Measurements from ENCODE around the gene TUBB2B.
"Not testable (repeated sequence)": the region's sequence is repeated elsewhere in the genome, so short reads cannot be mapped to it uniquely, and the experiment has no call there.

TUBB2B gene

DNA sequence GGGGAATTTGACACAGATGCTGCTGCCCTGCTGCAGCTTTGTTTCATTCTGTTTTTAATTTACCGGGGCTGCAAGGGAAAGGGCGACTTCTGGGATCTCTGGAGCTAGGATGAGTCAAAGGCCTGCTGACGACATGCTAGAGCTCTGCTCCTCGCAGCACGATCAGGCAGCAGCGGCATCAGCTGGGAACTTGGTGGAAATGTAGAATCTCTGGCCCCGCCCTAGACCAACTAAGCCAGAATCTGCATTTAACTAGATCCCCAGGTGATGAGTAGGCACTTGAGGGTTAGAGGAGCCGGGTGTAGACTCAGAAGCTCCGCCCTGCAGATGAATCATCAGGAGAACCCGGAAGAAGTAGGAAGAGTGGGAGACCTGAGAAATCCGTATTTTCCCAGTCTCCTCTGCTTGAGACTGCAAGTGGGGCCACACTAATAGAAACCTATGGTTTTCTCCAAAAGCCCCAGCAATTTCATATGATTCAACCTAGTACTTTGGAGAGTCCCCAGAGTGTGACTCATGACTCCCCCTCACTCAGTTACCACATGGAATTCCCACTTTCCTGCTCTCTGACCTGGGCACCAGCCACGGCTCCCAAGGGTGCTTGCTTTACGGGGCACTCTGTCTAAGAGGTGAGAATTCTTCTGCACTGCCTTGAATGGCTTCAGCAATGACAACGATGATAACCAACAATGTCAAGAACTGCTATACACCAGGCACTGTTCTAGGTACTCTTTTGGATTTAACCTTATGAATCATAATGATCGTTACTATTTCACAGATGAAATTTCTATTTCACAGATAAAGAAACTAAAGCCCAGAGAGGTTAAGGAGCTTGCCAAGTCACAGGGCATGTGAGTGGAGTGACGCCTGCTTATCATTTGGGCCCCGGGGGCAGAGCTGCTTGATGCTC, 18.1 kb downstream of the TUBB2B start:
- peak; percentile 98 for DNase-seq

DNA sequence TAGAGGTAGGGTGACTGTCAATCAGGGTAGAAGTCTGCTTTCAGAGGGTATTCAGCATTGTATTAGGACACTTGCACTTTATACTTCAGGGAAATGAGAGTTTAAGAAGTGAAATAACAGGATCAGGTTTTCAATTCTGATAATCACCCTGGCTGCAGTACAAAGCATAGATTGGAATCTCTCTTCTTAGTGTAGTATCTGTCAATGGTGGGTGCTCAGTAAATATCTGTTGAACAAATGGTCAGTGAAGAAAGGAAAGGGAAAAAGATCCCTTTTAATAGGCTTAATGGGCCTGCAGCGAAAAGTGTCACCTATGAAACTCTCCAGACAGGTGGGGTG, 18.7 kb downstream of the TUBB2B start:
- DNase-seq, result no peak

DNA sequence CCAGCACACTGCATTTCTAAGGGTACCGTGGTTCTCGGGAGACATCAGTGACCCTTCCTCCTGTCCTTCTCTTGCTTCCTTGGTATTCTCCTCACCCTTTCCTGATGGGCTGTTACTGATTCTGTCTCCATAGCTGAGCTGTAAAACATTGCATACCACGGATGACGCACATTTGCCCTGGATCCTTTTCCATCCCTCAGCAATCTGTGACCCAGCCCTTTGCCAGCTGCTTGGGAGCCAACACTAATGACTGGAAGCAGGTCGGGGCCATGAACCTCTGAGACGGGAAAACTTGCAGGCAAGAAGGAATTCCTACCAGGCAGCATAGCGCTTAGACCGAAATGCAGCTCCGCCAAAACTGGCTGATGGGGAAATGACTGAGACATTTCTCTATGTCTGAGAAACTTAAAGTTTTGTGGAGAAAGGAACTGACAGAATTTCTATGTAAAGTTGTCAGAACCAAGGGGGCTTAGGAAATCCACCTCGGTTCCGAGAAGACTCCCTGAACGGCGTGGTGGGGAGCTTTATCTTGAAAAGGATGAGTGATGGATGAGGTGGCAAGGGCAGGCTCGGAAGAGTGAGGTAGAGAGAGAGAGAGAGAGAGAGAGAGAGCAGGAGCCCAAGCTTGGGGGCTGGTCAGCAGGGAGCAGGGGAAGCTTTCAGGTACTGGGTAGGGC, 19.2 kb downstream of the TUBB2B start:
- no peak for DNase-seq

GRCh38 chr6:3206339-3207015, 21.0 kb downstream of the TUBB2B start:
- DNase-seq, result no peak

DNA sequence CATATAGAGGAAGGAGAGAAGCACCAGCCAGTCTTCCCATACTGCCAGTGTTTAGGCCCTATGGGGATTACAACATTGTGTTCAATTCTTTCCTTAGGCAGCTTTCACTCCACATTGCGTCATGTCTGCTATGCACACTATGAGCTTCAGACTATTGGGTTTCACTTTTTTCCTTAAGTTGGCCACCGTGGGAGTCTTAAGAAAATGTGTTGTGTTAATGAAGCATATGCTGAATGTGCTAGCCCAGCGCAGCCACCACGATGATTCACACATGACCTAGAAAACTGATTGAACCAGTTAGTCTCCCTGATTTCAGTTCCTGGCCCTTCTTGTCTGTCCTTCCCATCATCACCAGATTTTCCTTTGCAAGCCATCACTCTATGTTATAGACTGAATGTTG, 21.5 kb downstream of the TUBB2B start:
- DNase-seq, result no peak

DNA sequence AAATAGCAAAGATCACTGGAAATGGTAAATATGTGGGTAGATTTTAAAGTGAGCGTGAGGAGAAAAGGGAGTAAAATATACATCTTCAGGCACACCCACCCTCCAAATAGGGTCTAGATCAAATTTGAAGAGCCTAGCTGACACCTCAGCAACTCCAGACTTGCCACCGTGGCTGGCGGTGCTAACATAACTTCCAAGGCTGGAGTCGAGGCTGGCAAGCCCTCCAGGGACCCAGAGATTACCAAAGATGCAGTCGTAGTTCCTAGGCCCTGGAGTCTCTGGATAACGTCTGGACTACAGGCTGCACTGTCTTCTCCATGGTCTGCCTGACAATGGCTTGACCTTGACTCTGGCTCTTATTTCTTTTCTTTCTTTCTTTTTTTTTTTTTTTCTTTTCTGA, 22.5 kb downstream of the TUBB2B start:
- DNase-seq, result no peak

- no peak for DNase-seq
Measured at GRCh38 chr6:3202999-3203696, 24.3 kb downstream of the TUBB2B start.

GRCh38 chr6:3201388-3201787, 26.1 kb downstream of the TUBB2B start:
- DNase-seq, result no peak

- DNase-seq, result no peak
Measured at GRCh38 chr6:3200682-3201081, 26.8 kb downstream of the TUBB2B start.

DNA sequence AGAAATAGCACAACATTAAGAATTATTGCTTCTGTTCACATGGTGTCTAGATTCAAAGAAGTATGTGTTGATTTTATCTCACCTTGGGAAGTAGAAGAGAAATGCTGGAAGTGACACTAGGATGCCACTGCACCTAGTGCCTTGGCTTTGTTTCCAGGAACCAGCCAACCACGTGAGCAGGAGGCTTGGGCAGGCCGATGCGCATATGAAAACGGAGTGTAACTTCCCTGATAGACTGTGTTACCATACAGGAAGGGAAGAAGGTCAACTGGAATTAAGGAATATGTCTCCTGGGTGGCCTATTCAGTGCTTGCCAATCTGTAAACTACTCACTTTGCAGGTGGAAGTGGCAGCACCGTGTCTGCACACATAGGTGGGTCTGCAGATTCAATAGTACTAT, 28.1 kb downstream of the TUBB2B start:
- DNase-seq, result no peak

- DNase-seq, result not testable (repeated sequence)
Measured at GRCh38 chr6:3197734-3198133, 29.7 kb downstream of the TUBB2B start.

DNA sequence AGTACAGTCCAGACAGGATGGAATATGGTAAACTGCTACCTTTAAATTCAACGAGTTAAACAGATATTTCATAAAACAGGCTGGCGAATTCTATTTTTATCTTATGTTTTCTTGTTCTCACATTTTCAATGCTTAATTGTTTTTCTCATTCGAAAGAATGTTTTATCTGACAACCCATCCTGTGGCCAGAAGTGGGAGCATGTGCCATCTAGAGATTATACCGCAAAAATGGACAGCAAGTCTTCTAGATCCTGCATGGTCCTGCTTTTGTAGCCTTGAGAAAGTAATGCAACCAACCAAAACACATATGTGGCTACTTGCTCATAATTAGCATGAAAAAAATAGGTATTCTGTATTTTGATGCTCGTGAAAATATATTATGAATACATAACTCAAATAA, 30.7 kb downstream of the TUBB2B start:
- no peak for DNase-seq

DNA sequence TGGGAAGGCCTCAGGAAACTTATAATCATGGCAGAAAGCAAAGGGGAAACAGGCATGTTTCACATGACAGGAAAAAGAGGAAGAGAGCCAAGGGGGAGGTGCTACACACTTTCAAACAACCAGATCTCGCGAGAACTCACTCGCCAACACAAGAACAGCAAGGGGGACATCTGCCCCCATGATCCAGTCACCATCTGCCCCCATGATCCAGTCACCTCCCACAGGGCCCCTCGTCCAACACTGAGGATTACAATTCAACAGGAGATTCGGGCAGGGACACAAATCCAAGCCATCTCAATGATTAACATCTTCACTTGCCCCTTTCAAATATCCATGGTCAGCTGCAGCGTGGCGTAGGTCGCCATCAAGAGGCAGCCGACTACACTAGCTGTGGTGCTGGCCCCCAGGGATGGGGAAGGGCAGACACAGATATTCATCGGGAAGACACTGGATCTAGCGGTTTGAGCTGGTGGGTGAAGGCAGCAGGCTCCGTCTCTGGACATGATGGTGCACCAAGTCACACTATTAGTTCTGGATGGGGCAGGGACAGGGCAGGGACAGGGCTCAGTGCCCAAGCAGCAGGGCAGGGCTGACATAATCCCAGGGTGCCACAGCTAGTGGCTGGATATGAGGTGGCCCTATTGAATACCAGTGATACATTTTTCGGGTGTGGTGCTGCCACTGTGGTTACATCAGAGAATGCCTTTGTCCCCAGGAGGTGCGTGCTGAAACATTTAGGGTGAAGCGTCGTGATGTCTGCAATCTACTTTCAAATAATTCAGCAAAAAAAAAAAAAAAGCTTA, 31.6 kb downstream of the TUBB2B start:
- DNase-seq, result no peak

GRCh38 chr6:3195420-3195694, 32.1 kb downstream of the TUBB2B start:
- DNase-seq, result no peak

DNA sequence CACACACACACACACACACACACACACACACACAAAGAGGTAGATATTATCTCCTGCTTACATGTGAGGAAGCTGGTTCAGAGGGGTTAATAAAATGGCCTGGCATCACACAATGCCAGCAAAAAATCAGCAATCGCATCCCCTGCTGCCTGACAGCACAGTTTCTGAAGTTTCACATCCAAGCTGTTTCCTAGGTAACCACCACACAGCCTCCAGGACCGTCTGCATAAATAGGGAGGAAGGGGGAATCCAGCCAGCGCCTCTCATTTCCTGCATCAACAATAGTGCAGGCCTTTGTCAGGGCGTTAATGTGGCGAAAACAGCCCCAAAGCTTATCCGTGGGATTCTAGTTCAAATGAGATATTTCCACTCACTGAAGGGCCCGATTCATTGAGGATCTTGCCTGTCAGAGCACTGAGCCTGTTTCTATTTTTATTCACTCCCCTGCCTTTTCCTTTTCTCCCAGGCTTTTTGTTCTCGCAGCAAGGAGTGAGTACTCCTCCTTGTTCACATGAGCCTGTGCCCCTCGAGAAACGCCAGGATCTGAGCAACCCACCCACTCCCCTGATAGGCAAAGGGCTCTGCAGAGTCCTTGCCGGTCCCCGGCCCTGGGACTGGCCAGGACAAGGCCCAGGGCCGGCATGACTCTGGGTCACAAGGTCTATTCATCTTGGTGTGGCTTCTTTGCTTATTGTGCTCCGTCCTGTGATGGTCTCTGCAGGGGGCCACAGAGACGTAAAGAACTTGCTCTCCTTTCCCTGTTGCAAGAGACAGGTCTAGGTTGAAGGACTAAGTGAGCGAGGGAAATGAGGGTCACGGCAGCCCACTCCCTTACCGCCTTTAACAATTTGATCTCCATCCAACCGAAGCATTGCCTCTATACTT, 32.7 kb downstream of the TUBB2B start:
- no peak for DNase-seq

DNA sequence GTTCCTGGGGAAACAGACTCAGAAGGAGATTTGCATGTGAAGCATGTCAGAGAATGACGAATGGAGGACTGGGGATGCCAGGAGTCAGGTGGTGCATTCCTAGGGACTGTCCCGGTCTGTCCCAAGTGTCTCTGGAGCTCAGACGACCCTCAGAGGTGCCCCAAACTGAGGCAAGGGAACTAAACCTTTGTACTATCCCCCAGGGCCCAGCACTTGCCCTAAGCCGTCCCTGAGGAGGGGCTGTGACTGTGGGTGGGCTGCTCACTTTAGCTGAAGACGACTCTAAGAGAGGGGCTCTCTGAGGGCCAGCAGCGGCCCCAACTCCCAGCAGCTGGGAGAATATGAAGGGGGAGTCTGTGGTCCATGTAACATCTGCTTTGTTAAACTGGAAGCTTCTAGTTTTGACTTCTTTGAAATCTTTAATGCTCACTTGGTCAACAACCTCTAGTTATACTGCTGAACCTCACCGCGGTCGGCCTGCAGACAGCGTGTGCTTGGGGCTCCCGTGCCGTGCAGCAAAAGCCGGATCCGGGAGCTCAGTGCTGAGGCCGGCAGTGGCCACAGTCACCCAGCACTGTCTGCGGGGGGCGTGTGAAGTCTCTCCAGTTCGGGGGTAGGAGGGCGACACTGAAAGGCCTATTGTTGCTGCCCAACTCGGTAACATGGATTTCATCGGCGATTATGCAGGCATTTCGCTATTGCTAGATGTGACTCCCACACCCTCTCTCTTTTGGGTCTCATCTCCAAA, 34.2 kb downstream of the TUBB2B start:
- no peak for DNase-seq

DNA sequence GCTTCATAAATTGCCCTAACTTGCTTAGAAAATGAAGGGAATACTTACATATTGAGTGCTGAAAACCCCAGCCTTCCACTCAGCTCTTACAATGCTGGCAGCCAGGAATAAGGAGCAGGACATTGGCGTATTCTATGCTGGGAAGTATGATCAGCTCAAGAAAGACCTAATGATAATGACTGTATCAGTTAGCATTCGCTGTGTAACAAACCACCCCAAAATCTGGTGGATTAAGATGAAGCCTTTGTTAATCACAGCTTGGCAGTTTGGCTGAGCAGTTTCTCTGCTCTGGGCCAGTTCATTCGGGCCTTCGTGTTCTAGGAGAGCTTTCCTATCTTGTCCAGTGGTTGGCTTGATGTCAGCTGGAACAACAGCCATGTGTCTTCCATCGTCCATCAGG, 36.7 kb downstream of the TUBB2B start:
- DNase-seq, result no peak

DNA sequence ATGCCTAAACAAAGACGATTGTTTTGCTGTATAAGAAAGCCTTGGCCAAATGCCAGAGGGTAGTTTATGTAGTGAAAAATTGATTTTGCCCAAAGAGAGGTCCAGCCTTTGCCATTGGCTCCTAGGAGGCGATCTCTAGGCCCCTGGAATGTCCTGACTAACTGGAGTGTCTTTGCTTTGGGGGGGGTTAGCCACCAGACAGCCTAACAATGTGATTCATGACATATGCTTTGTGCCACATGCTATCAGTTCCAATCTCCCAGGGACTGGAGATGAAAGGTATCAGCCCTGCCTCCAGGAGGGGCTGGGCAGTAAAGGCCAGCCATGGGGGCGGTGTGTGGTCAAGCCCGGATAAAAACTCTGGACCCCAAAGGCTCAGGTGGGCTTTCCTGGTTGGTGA, 37.4 kb downstream of the TUBB2B start:
- no peak for DNase-seq

DNA sequence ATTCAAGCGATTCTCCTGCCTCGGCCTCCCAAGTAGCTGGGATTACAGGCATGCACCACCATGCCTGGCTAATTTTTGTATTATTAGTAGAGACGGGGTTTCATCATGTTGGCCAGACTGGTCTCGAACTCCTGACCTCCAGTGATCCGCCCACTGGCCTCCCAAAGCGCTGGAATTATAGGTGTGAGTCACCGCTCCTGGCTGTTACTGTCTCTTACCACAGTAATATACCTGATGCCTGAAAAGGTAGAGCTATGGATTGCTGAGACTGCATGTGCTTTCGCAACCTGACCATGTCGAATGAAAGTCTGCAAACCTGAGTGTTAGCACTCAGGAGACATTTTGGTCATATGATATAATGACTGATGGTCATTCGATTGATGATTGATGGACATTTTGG, 38.3 kb downstream of the TUBB2B start:
- DNase-seq, result not testable (repeated sequence)

DNA sequence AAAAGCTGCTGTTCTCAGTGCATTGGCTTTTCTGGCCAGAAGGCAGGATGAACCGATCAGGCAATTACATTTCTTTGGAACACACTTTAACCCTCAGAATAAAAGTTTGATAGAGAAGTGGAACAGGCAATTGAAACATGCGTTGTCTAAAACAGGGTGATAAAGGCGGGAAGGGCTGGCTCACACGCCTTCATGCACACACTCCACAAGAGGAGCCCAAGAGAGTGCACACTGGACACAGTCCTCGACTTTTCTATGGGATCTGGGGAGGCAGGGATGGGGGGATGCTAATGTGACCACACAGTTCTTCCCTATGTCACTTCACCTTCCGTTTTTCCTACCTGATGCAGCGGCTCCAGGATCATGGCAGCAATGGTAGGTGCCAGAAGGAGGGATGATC, 39.2 kb downstream of the TUBB2B start:
- DNase-seq, result no peak

DNA sequence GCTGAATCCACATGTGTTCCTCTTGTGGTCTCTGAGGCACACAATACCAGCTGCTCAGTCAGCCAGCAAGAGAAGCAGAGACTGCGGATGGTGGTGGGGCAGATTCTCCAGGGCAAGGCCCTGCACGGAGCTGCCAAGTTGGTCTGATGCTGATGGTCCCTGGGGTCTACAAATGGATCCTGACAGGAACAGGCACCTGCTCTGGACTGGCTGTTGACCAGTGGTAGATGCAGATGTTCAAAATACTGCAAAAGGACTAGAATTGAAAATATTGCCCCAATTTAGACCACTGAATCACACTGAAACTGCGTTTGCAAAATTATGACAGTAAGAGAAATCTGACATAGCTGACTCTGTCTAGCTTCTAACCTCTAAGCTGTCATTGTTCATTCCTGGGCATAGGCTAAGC, 40.5 kb downstream of the TUBB2B start:
- no peak for DNase-seq

Measured in NCI-H187 treated with DMSO at 0.1 percent for 48 hours (cell line).